Osteocyte (in vitro differentiated cells): Measurements from ENCODE around the gene TXNDC5. TPM values are rescaled to one million over a fixed set of nuclear protein-coding genes. Genes with fewer than 3 reads are reported as not detected.
A peak's percentile ranks its signal among the peaks of the same experiment; 100 is the strongest.

Source experiments
- DNase-seq: peaks from one replicate; pipeline ENCODE4 v3.0.0; 2021; ENCODE audit warnings: mixed read lengths; ENCODE audit not compliant: unreplicated experiment; ENCODE audit errors: extremely low spot score
- H3K27ac Mint-ChIP-seq: one replicate; pipeline ENCODE4 v1.8.0; 2021; ENCODE audit warnings: mild to moderate bottlenecking, mixed read lengths; ENCODE audit not compliant: unreplicated experiment
- H3K27me3 Mint-ChIP-seq: one replicate; pipeline ENCODE4 v1.8.0; 2021; ENCODE audit warnings: mixed read lengths; ENCODE audit not compliant: unreplicated experiment
- H3K36me3 Mint-ChIP-seq: one replicate; pipeline ENCODE4 v1.8.0; 2021; ENCODE audit warnings: mixed read lengths; ENCODE audit not compliant: unreplicated experiment
- H3K4me1 Mint-ChIP-seq: one replicate; pipeline ENCODE4 v1.8.0; 2021; ENCODE audit warnings: mixed read lengths; ENCODE audit not compliant: unreplicated experiment
- H3K4me3 Mint-ChIP-seq: one replicate; pipeline ENCODE4 v1.8.0; 2021; ENCODE audit warnings: mild to moderate bottlenecking, moderate library complexity, mixed read lengths; ENCODE audit not compliant: unreplicated experiment
- H3K9me3 Mint-ChIP-seq: one replicate; pipeline ENCODE4 v1.8.0; 2021; ENCODE audit warnings: mixed read lengths; ENCODE audit not compliant: unreplicated experiment
- total RNA-seq: library from RNA; stranded (reverse); gene quantifications from 2 replicates; pipeline ENCODE4 v1.2.1, GENCODE V29; 2021
- TF ChIP-seq, protein P1 (sequence below): fragments of 200-600 bp; sonication (generic); IDR thresholded peaks from 2 replicates; pipeline ENCODE4 v1.5.0; 2021; ENCODE audit warnings: antibody characterized with exemption, mild to moderate bottlenecking, moderate library complexity

The TXNDC5 gene
- total RNA-seq, 1 donor from 2014 or later = 148 TPM

DNA sequence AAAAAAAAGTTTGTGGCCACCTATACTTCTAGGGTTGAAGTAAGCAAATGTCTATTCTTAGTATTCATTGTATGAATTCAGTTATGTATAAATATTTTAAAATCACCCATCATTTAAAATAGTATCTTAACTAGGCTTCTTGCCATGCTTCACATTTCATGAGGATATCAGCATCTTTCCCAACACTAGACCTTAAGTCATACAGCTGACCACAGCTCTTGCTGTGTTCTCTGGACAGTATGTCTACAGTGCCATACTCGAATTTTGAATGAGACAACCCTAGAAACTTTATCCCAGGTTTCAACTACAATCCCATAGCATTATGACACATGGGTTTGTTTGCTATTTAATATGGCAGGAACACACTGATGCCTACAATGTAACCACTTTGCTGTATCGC is 5.2 kb downstream of the TXNDC5 start:
- Mint-ChIP-seq H3K27ac (no peak overlapping the region), H3K9me3 (no peaks in the 10 kb centered on the region), H3K4me1 (peaks cover 25% of the 10 kb centered on the region), H3K27me3 (no peaks in the 10 kb centered on the region), H3K4me3 (no peak overlapping the region), H3K36me3 (peaks cover 18% of the 10 kb centered on the region)
- no peak for DNase-seq
- TF ChIP-seq, protein P1, sequence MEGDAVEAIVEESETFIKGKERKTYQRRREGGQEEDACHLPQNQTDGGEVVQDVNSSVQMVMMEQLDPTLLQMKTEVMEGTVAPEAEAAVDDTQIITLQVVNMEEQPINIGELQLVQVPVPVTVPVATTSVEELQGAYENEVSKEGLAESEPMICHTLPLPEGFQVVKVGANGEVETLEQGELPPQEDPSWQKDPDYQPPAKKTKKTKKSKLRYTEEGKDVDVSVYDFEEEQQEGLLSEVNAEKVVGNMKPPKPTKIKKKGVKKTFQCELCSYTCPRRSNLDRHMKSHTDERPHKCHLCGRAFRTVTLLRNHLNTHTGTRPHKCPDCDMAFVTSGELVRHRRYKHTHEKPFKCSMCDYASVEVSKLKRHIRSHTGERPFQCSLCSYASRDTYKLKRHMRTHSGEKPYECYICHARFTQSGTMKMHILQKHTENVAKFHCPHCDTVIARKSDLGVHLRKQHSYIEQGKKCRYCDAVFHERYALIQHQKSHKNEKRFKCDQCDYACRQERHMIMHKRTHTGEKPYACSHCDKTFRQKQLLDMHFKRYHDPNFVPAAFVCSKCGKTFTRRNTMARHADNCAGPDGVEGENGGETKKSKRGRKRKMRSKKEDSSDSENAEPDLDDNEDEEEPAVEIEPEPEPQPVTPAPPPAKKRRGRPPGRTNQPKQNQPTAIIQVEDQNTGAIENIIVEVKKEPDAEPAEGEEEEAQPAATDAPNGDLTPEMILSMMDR = no peak

DNA sequence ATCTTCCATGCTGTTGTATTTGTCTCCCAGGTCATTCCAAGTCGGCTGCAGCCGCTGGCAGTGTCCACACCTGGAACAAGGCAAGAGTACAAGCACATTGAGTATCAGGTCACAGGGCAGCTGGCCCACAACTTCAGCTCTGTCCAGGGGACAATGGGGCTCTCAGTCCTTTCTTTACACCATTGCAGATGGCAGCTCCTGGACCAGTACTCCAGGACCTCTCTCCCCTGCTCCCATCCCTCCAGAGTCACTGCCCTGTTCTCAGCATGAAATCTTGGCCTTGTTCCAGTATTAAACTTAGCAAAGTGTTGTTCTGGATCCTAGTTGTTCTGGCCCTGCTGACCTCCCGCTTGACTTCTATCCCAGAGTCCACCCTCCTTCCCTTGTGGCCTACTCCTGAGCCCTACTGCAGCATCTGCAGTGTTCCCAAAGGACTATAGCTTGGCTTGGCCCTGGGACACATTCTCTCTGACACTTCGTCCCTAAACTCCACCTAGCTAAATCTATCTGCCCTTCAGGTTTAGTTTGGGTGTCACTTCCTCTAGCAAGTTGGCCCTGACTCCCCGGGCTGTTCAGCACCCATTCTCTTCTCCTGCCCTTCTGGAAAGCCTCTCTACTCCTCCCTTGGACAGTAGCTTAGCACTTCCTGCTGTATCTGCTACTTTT is 5.8 kb downstream of the TXNDC5 start:
- Mint-ChIP-seq H3K27ac (peak overlapping the region; percentile 25), H3K9me3 (no peaks in the 10 kb centered on the region)

DNA sequence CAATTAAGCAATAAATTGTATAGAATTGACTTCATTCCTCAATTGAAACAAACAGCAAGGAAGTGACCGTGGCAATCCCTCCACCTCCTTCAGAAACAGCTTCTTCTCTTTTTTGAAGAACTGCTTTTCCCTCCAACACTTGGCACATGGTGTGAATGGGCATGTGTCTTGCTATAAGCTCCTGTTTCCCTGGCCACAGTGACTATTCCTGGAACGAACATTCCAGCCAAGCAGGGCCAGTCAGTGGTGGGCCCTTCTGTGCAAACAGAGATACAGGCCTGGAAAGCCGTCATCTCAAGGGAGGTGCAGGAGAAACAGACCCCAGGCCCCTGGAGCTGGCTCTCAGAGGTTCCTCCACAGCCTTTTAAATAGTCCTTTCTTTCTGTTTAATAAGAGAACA is 6.9 kb downstream of the TXNDC5 start:
- H3K27ac Mint-ChIP-seq = no peak overlapping the region
- no peak overlapping the region for H3K4me3 Mint-ChIP-seq
- DNase-seq = no peak
- peaks cover 14% of the 10 kb centered on the region for H3K4me1 Mint-ChIP-seq
- TF ChIP-seq, protein P1 = no peak
- H3K27me3 Mint-ChIP-seq = no peaks in the 10 kb centered on the region
- peaks cover 21% of the 10 kb centered on the region for H3K36me3 Mint-ChIP-seq
- H3K9me3 Mint-ChIP-seq = no peaks in the 10 kb centered on the region

More for the DNA sequence above, 5.8 kb downstream of the TXNDC5 start:
- H3K4me3 Mint-ChIP-seq = no peak overlapping the region
- no peak for DNase-seq
- TF ChIP-seq, protein P1 = no peak
- H3K36me3 Mint-ChIP-seq = peaks cover 18% of the 10 kb centered on the region
- H3K27me3 Mint-ChIP-seq = no peaks in the 10 kb centered on the region
- H3K4me1 Mint-ChIP-seq = peaks cover 25% of the 10 kb centered on the region

DNA sequence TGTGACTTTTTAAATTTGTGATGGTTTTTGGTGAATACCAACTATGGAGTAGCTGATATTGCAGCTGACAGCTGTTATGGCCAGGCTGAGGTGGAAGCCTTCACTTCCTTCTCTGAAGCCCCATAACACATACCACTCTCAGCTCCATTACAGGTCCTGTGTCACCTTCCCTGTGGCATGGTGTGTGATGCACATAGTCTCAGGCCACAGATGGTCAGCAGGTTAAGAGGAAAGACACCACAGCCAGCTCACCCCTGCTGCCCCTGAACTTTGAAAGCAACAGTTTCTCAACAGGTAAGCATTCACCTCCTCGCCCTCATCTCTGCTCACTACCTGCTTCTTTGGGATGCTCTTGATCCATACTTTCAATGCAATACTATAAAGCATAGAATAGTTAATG is 7.7 kb downstream of the TXNDC5 start:
- Mint-ChIP-seq H3K4me1 (peaks cover 8% of the 10 kb centered on the region), H3K27me3 (no peaks in the 10 kb centered on the region), H3K9me3 (no peaks in the 10 kb centered on the region), H3K4me3 (no peak overlapping the region), H3K36me3 (peaks cover 28% of the 10 kb centered on the region), H3K27ac (no peak overlapping the region)
- TF ChIP-seq, protein P1 = no peak
- DNase-seq = no peak

DNA sequence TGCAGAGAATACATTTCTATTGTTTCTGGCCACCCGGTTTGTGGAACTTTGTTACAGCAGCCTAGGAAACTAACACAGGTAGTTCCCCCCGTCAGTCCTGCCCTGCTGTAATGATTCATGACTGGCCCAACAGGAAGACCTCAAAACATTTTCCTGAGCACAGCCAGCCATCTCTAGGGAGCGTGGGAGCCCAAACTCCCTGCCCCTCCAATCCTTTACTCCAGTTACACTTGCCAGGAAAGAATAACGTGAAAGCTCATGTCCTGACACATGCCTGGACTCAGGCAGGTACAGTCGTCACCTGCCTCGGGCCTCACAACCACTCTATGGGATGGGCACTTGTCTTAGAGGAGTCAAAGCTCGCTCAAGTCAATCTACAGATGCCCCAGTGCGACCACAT is 8.4 kb downstream of the TXNDC5 start:
- peaks cover 6% of the 10 kb centered on the region for H3K4me1 Mint-ChIP-seq
- TF ChIP-seq, protein P1 = no peak
- no peaks in the 10 kb centered on the region for H3K9me3 Mint-ChIP-seq
- H3K27me3 Mint-ChIP-seq = no peaks in the 10 kb centered on the region
- H3K27ac Mint-ChIP-seq = no peak overlapping the region
- H3K36me3 Mint-ChIP-seq = peaks cover 31% of the 10 kb centered on the region
- DNase-seq = no peak
- no peak overlapping the region for H3K4me3 Mint-ChIP-seq
